ENCODE data around the gene ADCY5.

The ADCY5 gene

DNA sequence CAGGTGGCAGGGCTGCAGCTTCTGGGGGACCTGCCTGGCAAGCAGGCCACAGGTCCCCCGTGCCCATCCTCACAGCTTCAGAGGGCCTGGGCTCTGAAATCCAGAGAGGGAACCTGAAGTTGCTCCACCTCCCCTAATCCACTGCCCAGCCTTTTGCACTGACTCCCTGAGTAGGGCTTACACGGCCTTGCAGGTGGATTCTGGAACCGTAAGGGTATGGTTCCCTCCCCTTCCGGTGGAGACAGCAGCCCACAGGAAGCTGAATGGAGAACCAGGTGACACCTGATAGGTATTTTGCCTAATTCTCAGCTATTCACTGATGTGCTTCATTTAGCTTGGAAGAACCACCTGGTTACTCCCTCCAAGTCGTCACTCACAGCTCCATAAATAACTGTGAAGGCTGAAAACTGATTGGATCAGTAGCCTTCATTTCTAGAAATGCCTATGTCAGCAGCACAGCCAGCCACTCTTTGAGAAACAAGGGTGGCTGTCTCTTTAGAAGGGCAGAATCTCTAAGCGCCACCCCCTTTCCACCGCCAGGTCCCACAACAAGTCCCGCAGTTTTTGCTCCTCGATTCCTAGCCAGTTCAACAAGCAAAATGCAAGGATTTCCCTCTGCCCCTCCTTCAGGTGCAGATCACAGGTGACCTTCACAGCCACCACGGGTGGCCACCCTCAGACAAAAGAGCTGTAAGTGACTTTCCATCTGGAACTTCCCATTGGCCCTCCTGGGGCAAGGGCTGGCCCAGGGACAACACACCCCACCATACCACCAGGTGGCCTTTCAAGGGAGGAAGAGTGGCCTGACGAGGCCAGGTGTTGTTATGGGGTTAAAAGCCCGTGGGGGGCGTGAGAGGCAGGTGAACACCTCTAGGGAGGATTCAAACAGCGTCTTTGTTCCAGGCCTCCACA lies 134.3 kb downstream of the ADCY5 start:
- no peak overlapping the region for H3K4me3 ChIP-seq (ENCODE audit: low read length)
- TF ChIP-seq, protein P1, sequence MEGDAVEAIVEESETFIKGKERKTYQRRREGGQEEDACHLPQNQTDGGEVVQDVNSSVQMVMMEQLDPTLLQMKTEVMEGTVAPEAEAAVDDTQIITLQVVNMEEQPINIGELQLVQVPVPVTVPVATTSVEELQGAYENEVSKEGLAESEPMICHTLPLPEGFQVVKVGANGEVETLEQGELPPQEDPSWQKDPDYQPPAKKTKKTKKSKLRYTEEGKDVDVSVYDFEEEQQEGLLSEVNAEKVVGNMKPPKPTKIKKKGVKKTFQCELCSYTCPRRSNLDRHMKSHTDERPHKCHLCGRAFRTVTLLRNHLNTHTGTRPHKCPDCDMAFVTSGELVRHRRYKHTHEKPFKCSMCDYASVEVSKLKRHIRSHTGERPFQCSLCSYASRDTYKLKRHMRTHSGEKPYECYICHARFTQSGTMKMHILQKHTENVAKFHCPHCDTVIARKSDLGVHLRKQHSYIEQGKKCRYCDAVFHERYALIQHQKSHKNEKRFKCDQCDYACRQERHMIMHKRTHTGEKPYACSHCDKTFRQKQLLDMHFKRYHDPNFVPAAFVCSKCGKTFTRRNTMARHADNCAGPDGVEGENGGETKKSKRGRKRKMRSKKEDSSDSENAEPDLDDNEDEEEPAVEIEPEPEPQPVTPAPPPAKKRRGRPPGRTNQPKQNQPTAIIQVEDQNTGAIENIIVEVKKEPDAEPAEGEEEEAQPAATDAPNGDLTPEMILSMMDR (conservative IDR thresholded peaks at IDR 0.05; ENCODE audit: low read depth, low read length), result no peak
- no peak for DNase-seq (ENCODE audit: low read depth)

DNA sequence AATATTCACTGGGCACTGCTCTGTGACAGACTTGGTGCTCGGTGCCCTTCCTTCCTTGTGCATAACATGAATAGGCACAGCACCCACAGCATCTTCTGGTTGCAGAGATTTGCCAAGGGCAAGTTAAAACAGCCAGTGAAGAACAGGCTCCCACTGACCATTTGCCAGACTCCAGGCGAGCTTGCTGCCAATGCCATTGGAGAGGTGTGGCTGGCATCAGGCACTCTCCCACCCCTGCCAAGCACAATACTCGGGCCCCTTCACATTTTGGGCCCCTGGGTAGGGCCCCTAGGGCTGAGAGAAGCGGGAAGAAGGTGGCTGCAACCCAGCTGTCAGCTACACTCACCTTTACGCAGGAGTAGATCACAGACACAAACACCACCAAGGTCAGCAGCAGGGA lies 135.0 kb downstream of the ADCY5 start:
- DNase-seq (ENCODE audit: low read depth), result no peak
- TF ChIP-seq, protein P1 (conservative IDR thresholded peaks at IDR 0.05; ENCODE audit: low read depth, low read length), result no peak
- no peak overlapping the region for H3K4me3 ChIP-seq (ENCODE audit: low read length)

DNA sequence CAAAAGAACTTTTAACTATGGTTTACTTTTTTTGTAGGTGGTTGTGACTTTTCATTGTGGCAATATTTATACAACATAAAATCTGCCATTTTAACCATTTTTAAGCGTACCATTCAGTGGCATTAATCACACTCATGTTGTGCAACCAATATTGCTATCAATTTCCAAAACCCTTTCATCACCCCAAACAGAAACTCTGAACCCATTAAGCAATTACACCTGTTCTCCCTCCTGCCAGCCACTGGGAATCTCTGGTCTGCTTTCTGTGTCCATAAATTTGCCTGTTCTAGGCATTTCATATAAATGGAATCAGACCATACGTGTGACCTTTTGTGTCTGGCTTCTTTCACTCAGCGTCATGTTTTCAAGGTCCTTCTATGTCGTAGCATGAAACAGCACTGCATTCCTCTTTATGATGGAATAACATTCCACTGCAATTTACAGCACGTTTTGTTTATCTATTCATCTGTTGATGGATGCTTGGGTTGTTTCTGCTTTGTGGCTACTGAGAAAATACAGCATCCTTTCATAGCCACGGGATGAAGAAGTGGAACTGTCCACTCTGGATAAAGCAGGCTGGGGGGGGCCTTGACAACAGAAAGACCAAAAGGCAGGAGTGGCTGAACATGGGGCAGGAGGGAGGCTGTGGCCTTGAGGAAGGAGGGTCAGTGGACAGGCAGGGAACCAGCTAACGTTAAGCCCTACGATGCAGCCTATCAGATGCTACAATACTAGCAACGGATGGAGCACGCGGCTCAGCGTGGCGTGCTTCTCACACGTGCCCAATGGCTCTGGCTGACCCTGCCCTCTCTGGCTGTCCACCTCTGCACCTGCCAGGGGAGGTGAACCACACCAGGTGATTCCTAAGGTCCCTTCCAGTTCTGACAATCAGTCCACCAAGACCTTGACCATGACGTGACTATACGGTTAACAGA lies 136.3 kb downstream of the ADCY5 start:
- no peak for DNase-seq (ENCODE audit: low read depth)
- H3K4me3 ChIP-seq (ENCODE audit: low read length), result no peak overlapping the region
- TF ChIP-seq, protein P1 (conservative IDR thresholded peaks at IDR 0.05; ENCODE audit: low read depth, low read length), result no peak

DNA sequence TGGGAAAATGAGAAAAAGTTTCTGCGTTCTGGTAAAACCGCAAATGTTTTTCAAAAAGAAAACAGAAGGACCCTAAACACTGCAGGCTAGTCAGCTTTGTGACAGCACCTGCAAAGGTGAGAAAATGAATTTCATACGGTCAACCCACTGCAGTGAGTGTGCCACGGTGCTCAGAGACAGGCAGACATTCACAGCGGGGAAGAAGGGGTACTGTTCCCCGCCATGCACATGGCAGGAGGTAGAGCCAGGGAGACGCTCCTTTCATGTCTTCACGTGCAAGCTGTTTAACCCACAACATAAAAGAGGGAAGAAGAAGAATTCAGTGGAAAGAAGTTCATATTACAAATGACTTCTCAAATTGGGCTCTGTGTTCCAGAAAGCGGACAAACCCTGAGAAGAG lies 137.7 kb downstream of the ADCY5 start:
- TF ChIP-seq, protein P1 (conservative IDR thresholded peaks at IDR 0.05; ENCODE audit: low read depth, low read length), result no peak
- no peak for DNase-seq (ENCODE audit: low read depth)
- H3K4me3 ChIP-seq (ENCODE audit: low read length), result no peak overlapping the region

DNA sequence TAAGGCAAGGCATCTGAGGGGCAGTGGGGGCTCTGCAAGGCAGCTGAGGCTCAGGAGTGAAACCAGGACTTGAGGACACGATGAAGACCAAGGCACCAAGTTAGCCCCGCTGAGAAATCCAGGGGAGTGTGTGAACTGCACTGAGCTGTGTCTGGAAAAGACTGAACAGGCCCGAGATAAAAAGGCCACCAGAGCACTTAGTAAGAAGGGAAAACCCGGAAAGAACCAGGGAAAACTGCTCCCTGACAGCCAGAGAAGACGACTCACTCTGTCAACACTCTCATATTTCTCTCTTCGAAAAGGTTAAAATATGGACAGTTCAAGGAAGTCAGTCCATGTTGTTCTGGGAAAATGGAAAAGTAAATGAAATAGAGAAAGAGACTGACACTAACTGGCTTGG lies 138.1 kb downstream of the ADCY5 start:
- TF ChIP-seq, protein P1 (conservative IDR thresholded peaks at IDR 0.05; ENCODE audit: low read depth, low read length), result no peak
- no peak for DNase-seq (ENCODE audit: low read depth)
- H3K4me3 ChIP-seq (ENCODE audit: low read length), result no peak overlapping the region

DNA sequence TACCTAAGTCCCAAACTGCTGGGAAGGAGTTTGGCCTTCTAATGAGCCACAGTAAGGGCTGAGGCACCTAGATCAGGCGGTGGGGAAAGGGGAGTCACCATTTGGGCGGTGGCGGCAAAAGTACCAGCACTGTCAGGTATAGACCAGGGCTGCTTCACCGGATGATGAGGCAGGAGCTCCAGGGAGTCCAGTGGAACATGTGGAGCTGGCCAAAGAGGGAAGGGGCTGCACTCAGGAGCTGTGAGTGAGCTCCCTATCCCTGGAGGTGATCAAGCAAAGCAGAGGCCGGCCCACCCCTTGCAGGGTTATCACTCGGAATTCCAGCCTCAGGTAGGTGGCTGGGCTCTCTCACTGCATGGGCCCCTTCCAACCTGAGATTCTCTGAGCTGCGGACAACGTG lies 138.7 kb downstream of the ADCY5 start:
- TF ChIP-seq, protein P1 (conservative IDR thresholded peaks at IDR 0.05; ENCODE audit: low read depth, low read length), result no peak
- DNase-seq (ENCODE audit: low read depth), result no peak
- H3K4me3 ChIP-seq (ENCODE audit: low read length), result no peak overlapping the region
